Parathyroid adenoma (tissue), 2 donors: ENCODE results near the gene KLHDC1.
"Not testable (repeated sequence)": the region's sequence is repeated elsewhere in the genome, so short reads cannot be mapped to it uniquely, and the experiment has no call there.

Experiments
- H2AFZ ChIP-seq: fragments of 300-600 bp; sonication (generic); one replicate; pipeline ENCODE4 v1.7.0; 2017; ENCODE audit warnings: antibody characterized with exemption, mild to moderate bottlenecking
- H3K27ac ChIP-seq: fragments of 300-600 bp; sonication (generic); one replicate; pipeline ENCODE4 v1.7.0; 2017
- H3K27me3 ChIP-seq: fragments of 300-600 bp; sonication (generic); one replicate; pipeline ENCODE4 v1.7.0; 2017; ENCODE audit warnings: low read length; ENCODE audit not compliant: control insufficient read depth, insufficient read depth
- H3K36me3 ChIP-seq: fragments of 300-600 bp; sonication (generic); one replicate; pipeline ENCODE4 v1.7.0; 2017; ENCODE audit warnings: low read length; ENCODE audit not compliant: control insufficient read depth, insufficient read depth
- H3K4me1 ChIP-seq: fragments of 300-600 bp; sonication (generic); one replicate; pipeline ENCODE4 v1.7.0; 2017; ENCODE audit warnings: control low read depth
- H3K4me2 ChIP-seq: fragments of 300-600 bp; sonication (generic); one replicate; pipeline ENCODE4 v1.7.0; 2017; ENCODE audit warnings: low read length
- H3K4me3 ChIP-seq: fragments of 300-600 bp; sonication (generic); one replicate; pipeline ENCODE4 v1.7.0; 2017; ENCODE audit warnings: low read depth, low read length
- H3K79me2 ChIP-seq: fragments of 300-600 bp; sonication (generic); one replicate; pipeline ENCODE4 v1.7.0; 2017; ENCODE audit warnings: control low read depth
- H3K9ac ChIP-seq: fragments of 300-600 bp; sonication (generic); one replicate; pipeline ENCODE4 v1.7.0; 2017; ENCODE audit warnings: mild to moderate bottlenecking
- H3K9me3 ChIP-seq: fragments of 300-600 bp; sonication (generic); one replicate; pipeline ENCODE4 v1.7.0; 2017; ENCODE audit warnings: low read length; ENCODE audit not compliant: control insufficient read depth
- TF ChIP-seq, protein P1 (sequence below): fragments of 300-600 bp; sonication (generic); IDR thresholded peaks from one replicate; pipeline ENCODE4 v1.7.0; 2017; ENCODE audit warnings: antibody characterized with exemption, mild to moderate bottlenecking
- donor health status: primary hyperparathyroidism.

The KLHDC1 gene

DNA sequence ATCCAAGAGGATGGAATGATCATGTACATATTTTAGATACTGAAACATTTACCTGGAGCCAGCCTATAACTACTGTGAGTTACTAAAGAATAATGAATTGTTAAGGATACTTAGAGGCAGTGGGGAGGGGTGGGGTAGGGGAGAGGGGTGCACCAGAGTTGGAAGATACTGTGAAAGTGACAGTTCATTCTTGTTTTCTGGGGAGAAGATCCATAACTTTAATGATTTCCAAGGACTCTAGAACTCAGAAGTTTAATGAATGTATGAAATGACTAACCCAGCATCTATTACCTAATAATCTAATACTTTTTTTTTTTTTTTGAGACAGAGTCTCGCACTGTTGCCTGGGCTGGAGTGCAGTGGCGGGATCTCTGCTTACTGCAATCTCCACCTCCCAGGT is 85.5 kb downstream of the KLHDC1 start:
- no peaks in the 10 kb centered on the region for H3K27me3 ChIP-seq
- H3K9me3 ChIP-seq = no peaks in the 10 kb centered on the region
- H3K4me3 ChIP-seq = no peak overlapping the region
- TF ChIP-seq, protein P1, sequence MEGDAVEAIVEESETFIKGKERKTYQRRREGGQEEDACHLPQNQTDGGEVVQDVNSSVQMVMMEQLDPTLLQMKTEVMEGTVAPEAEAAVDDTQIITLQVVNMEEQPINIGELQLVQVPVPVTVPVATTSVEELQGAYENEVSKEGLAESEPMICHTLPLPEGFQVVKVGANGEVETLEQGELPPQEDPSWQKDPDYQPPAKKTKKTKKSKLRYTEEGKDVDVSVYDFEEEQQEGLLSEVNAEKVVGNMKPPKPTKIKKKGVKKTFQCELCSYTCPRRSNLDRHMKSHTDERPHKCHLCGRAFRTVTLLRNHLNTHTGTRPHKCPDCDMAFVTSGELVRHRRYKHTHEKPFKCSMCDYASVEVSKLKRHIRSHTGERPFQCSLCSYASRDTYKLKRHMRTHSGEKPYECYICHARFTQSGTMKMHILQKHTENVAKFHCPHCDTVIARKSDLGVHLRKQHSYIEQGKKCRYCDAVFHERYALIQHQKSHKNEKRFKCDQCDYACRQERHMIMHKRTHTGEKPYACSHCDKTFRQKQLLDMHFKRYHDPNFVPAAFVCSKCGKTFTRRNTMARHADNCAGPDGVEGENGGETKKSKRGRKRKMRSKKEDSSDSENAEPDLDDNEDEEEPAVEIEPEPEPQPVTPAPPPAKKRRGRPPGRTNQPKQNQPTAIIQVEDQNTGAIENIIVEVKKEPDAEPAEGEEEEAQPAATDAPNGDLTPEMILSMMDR = no peak
- no peak overlapping the region for H3K9ac ChIP-seq
- no peaks in the 10 kb centered on the region for H3K36me3 ChIP-seq
- H3K4me1 ChIP-seq = no peaks in the 10 kb centered on the region
- no peaks in the 10 kb centered on the region for H3K79me2 ChIP-seq
- H2AFZ ChIP-seq = no peak overlapping the region
- no peak overlapping the region for H3K27ac ChIP-seq
- H3K4me2 ChIP-seq = no peak overlapping the region

DNA sequence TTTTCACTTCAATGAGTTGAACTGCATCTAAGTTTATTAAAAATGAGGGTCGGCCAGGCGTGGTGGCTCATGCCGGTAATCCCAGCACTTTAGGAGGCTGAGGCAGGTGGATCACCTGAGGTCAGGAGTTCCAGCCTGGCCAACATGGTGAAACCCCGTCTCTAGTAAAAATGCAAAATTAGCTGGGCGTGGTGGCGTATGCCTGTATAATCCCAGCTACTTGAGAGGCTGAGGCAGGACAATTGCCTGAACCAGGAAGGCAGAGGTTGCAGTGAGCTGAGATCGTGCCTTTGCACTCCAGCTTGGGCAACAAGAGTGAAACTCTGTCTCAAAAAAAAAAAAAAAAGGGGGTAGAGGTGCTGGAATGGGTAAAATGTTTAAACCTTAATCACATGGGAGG is 88.1 kb downstream of the KLHDC1 start:
- H3K27me3 ChIP-seq, H3K9ac ChIP-seq, H3K79me2 ChIP-seq, H3K4me1 ChIP-seq, H3K27ac ChIP-seq, H3K9me3 ChIP-seq, H3K4me3 ChIP-seq, H3K4me2 ChIP-seq, H2AFZ ChIP-seq, H3K36me3 ChIP-seq: not testable (repeated sequence)

DNA sequence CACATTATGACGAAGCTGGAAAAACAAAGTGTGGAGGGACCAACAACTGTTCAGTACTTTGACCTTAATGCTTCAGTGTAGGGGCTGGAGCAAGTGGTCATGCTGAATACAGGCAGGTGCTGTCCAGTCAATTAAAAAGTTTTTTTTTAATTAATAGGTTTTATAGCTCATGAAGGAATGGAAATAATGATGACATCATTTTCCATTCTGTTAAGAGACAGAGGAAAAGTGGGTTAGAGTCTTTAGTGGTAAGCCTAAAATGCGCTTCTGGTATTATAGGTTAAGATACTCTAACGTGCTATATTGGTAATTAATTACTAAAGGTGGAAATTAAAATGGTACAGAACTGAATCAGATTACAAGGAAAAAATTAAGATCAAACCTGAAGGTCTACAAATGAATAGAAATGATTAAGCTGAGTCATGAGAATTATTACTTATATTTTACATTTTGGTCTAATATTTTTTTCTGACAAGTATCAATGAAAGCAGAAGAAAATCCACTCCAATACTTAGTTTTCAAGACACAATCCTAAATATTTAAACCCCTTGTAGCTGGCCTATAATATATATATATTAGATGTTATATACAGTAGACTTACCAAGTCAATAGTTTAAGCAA is 90.6 kb downstream of the KLHDC1 start:
- Histone ChIP-seq H3K4me2 (no peak overlapping the region), H3K79me2 (no peaks in the 10 kb centered on the region), H3K9me3 (no peaks in the 10 kb centered on the region), H3K4me1 (no peaks in the 10 kb centered on the region), H2AFZ (no peak overlapping the region), H3K27me3 (no peaks in the 10 kb centered on the region), H3K36me3 (no peaks in the 10 kb centered on the region), H3K4me3 (no peak overlapping the region), H3K9ac (no peak overlapping the region), H3K27ac (no peak overlapping the region)
- TF ChIP-seq, protein P1 = no peak

DNA sequence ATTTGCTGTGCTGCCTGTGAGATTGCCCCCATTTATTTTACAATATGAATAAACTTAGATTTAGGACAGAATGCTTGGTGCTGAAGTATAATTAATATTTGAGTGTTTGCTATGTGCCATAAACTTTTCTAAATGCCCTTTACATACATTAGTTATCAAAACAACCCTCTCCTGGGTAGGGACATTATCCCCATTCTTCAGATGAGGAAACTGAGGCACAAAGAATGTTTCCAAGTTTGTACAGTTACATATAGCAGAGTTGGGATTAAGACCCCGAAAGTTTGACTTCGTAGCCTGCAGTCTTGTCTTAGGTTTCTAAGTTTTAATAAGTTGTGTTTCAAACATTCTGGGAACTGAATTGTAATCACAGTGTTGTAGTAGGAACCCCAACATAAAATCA is 93.4 kb downstream of the KLHDC1 start:
- Histone ChIP-seq H3K9ac (no peak overlapping the region), H3K4me3 (no peak overlapping the region), H3K27ac (no peak overlapping the region), H3K36me3 (no peaks in the 10 kb centered on the region), H3K4me2 (no peak overlapping the region), H3K4me1 (no peaks in the 10 kb centered on the region), H2AFZ (no peak overlapping the region), H3K79me2 (peaks cover 4% of the 10 kb centered on the region), H3K9me3 (no peaks in the 10 kb centered on the region), H3K27me3 (no peaks in the 10 kb centered on the region)
- TF ChIP-seq, protein P1 = no peak

DNA sequence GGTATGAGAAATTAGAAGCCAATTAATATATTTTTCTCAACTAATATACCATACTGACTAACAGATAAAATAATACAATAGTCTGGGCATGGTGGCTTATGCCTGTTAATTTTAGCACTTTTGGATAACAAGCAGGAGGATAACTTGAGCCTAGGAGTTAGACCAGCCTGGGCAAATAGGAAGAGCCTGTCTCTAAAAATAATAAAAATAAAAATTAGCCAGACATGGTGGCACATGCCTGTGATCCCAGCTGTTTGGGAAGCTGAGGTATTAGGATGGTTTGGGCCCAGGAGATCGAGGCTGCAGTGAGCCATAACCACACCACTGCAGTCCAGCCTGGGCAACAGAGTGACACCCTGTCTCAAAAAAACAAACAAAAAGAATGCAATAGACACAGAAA is 99.7 kb downstream of the KLHDC1 start:
- Histone ChIP-seq H3K9me3 (no peaks in the 10 kb centered on the region), H3K4me2 (no peak overlapping the region), H3K36me3 (no peaks in the 10 kb centered on the region), H3K27ac (no peak overlapping the region), H3K79me2 (peaks cover 4% of the 10 kb centered on the region), H3K4me3 (no peak overlapping the region), H3K27me3 (no peaks in the 10 kb centered on the region), H3K9ac (no peak overlapping the region), H2AFZ (no peak overlapping the region), H3K4me1 (peaks cover 6% of the 10 kb centered on the region)
- TF ChIP-seq, protein P1 = no peak
